Vagina (tissue), 2 donors: ENCODE results near the gene ASPHD2.

Experiments used
- POLR2A ChIP-seq, 2 donors: fragments of 450-650 bp; IDR thresholded peaks; one replicate each; pipeline ENCODE4 v1.6.1; 2017; ENCODE audit warnings: antibody characterized with exemption in 2 of 2, mild to moderate bottlenecking in 2 of 2, moderate library complexity in 2 of 2
- POLR2AphosphoS5 ChIP-seq, 2 donors: sonication (generic); formaldehyde crosslinking; IDR thresholded peaks; one replicate each; pipeline ENCODE4 v1.9.0; 2017; ENCODE audit warnings: antibody characterized with exemption in 2 of 2, mild to moderate bottlenecking in 2 of 2, low read depth in 1 of 2; ENCODE audit not compliant: insufficient read depth in 1 of 2
- TF ChIP-seq, protein P1 (sequence below), 3 experiments: fragments of 450-650 bp in 2 of 3; fragments of 200-600 bp in 1 of 3; sonication (generic) in 1 of 3; IDR thresholded peaks; one replicate each; pipeline ENCODE4 v1.5.1; 2017 to 2019; ENCODE audit warnings: antibody characterized with exemption in 3 of 3, mild to moderate bottlenecking in 2 of 3, moderate library complexity in 2 of 3

DNA sequence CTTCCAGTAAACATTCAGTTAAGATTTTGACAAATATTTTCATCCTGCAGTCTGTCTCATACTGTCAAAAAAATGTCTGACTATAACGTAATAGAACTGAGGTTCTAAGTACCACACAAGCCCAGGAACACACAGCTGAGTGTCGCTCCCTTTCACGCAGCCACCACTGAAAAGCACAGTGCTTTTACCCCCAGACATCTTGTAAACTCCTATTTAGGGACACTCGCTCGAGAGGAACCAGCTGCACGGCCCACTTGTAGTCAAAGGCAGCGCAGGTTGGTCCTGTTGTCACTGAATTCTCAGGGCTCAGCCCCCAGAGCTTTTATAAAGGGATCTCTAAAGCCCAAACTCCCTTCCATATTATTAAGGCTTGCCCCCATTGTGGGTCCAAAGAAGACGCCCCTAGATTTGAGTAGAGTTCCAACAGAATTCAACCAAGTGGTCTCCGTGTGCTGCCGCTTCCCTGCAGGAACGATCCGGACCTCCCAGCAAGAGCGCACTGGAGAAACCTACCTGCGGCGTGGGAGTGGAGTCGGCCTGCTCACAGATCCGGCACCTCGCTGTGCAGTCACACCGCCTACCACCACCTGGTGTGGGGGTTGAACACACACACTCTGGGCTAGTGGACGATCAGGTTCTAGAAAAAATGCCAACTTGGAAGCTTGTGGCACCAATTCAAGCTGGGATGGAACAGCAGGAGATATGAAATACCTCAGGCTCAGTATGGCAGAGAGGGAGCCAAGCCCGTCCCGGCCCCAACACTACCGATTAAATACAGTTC lies 23.4 kb downstream of the ASPHD2 start:
- TF ChIP-seq, protein P1, sequence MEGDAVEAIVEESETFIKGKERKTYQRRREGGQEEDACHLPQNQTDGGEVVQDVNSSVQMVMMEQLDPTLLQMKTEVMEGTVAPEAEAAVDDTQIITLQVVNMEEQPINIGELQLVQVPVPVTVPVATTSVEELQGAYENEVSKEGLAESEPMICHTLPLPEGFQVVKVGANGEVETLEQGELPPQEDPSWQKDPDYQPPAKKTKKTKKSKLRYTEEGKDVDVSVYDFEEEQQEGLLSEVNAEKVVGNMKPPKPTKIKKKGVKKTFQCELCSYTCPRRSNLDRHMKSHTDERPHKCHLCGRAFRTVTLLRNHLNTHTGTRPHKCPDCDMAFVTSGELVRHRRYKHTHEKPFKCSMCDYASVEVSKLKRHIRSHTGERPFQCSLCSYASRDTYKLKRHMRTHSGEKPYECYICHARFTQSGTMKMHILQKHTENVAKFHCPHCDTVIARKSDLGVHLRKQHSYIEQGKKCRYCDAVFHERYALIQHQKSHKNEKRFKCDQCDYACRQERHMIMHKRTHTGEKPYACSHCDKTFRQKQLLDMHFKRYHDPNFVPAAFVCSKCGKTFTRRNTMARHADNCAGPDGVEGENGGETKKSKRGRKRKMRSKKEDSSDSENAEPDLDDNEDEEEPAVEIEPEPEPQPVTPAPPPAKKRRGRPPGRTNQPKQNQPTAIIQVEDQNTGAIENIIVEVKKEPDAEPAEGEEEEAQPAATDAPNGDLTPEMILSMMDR (IDR thresholded peaks at IDR 0.05): no peak
- no peak for TF ChIP-seq POLR2A (IDR thresholded peaks at IDR 0.05)
- no peak for TF ChIP-seq POLR2AphosphoS5 (IDR thresholded peaks at IDR 0.05; ENCODE audit: insufficient read depth in 1 of 2, low read depth in 1 of 2)
